ENCODE data around the gene RRP36.
A peak's percentile ranks its signal among the peaks of the same experiment; 100 is the strongest.

The RRP36 gene

DNA sequence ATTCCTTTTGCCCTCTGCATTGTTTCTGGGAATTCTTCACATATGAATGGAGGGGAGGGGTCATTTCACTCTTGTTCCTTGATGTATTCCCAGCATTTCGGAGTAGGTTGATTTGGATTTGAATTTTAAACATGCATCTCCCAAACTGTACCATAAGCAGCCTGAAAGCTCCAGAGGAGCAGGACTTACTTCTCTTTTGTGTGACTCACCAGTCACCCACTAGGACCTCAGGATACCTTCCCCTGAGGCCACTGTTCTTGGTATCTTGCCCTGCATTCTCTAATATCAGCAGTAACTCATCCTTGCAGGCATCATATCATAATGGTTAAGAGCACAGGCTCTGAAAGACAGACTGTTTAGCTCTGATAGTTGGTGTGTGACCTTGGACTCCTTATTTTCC is 37.1 kb downstream of the RRP36 start:
- no peak for FAIRE-seq

DNA sequence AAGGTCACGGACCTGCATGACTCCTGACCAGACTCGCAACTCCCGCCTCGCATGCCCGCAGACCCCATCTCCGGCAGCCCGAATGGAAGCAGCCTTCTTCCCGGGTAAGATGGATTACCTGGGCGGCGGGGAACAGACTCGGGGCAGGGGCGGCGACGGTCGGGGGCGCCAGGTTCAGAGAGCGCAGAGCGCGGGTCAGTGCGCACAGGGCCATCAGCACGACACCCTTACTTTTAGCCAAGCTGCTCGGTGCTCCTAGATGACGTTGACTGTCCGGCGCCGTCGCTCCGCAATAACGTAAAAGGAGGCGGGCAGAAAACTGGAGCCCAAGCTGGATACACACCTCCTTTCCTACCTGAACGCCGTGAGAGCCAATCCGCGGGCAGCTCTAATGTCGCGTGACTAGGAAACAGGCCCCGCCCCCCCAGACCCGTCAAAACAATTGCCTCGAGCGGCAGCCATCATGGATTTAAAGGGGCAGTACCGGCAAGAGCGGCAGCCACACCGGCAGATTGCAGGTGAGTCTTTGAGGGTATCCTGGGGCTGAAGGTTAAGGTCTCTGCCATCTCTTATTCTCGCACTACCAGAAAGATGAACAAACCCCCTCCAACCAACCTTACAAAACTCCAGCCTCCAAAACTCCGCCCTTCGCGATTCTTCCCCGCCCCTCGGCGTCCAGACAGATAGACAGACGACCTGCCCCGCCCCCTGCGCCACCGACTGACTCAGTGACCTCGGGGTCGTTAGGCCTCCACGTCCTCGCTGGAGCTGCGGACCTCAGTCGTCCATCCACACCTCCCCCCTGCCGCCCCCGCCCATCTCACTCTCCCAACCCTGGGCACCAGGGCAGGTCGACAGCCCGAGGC is 38.0 kb downstream of the RRP36 start, which contains the start of the genes KLC4 and MRPL2:
Gene KLC4 (plus strand): TSS at position 464 of the 866 bp plus-strand sequence. CDS start 1,705 bp downstream, outside the sequence.
Gene MRPL2 (minus strand): TSS at position 267 of the 866 bp plus-strand sequence. CDS start 53 bp downstream, at position 214.
- TF ChIP-seq, protein P1, sequence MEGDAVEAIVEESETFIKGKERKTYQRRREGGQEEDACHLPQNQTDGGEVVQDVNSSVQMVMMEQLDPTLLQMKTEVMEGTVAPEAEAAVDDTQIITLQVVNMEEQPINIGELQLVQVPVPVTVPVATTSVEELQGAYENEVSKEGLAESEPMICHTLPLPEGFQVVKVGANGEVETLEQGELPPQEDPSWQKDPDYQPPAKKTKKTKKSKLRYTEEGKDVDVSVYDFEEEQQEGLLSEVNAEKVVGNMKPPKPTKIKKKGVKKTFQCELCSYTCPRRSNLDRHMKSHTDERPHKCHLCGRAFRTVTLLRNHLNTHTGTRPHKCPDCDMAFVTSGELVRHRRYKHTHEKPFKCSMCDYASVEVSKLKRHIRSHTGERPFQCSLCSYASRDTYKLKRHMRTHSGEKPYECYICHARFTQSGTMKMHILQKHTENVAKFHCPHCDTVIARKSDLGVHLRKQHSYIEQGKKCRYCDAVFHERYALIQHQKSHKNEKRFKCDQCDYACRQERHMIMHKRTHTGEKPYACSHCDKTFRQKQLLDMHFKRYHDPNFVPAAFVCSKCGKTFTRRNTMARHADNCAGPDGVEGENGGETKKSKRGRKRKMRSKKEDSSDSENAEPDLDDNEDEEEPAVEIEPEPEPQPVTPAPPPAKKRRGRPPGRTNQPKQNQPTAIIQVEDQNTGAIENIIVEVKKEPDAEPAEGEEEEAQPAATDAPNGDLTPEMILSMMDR (IDR thresholded peaks at IDR 0.05; ENCODE audit: insufficient read depth, missing control alignments), result no peak
- peak; percentile 99 for DNase-seq (ENCODE audit: insufficient read length, low spot score)
- FAIRE-seq, result no peak

More for the DNA sequence above, 37.1 kb downstream of the RRP36 start:
- TF ChIP-seq, protein P1 (IDR thresholded peaks at IDR 0.05; ENCODE audit: insufficient read depth, missing control alignments), result no peak
- no peak for DNase-seq (ENCODE audit: insufficient read length, low spot score)

DNA sequence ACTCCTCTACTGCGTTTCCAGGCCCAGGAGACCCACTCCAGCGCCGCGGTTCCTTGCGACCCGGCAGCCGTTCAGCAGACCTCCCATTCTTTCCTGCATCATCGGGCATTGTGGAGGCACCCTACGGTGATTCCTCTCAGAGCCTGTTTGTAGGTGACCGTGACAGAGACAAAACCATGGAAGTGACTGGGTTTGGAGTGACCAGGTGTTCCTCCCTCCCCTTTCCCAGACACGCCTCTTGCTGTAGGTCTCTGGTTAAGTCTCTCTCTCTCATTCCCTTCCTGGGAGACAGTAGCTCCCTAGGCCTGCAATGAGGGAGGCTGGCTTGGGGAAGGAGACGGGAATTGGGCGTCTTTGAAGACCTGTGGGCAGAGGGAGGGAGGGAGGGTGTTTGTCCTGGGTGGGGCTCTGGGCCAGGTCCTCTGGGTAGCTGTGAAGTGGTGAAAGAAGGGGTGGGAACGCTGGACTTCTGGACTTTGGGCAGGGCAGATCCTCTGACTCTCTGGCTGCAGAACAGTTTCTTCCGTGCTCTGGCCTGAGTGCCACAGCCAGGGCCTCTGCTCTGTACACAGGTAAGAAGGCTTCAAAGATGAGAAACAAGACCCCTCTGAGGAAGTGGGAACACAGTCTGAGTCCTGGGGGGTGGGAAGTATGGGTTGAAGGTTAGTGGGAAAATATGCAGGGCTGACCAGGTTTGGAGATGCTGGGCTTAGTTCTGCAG is 38.8 kb downstream of the RRP36 start:
- FAIRE-seq (no peak), DNase-seq (ENCODE audit: insufficient read length, low spot score) (no peak)
- TF ChIP-seq, protein P1 (IDR thresholded peaks at IDR 0.05; ENCODE audit: insufficient read depth, missing control alignments), result no peak

DNA sequence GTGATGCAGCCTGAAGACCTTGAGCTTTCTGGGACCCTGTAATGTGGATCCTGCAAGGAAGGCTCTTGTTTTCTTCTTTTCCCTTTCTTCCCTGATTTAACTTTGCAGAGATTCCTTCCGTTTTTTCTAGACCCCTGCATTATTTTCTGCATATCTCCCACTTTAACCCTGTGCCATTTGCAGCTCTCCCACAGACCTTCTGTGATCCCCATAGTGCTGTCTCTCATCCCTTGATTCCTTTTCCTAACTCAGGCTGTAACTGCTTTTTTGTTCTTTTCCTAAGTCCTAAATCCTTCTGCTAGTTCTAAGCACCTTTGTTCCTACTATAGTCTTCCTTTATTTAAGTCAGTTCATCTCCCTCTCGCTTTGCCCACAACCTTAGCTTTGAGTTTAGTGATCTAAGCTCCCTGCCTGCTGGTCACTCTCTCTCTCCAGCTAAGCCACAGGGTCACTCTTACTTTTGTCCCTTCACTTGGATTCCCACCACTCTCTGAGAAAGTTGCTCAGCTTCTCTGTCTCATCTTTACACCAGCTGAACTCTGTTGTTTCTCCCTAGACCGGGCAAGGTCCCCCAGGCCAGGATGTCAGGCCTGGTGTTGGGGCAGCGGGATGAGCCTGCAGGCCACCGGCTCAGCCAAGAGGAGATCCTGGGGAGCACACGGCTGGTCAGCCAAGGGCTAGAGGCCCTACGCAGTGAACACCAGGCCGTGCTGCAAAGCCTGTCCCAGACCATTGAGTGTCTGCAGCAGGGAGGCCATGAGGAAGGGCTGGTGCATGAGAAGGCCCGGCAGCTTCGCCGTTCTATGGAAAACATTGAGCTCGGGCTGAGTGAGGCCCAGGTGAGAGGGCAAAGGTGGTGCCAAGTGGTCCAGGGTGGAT is 39.6 kb downstream of the RRP36 start:
- FAIRE-seq (no peak), DNase-seq (ENCODE audit: insufficient read length, low spot score) (no peak)
- TF ChIP-seq, protein P1 (IDR thresholded peaks at IDR 0.05; ENCODE audit: insufficient read depth, missing control alignments), result no peak

DNA sequence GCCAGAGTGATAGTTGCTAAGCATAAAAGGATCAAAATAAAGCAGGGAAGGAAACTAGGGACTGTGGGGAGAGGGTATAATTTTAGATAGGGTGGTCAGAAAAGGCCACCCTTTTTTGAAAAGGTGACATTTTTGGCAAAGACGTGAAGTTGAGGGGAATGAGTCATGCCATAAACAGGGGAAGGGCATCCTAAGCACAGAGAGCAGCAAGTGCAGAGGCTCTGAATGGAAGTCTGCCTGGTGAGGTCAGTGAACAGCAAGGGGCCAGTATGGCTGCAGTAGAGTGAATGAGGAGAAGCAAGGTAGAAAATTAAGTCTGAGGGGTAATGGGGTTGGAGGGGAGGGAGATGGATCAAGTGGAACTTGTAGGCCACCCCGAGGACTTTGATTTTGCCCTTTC is 40.4 kb downstream of the RRP36 start:
- DNase-seq (ENCODE audit: insufficient read length, low spot score), result no peak
- TF ChIP-seq, protein P1 (IDR thresholded peaks at IDR 0.05; ENCODE audit: insufficient read depth, missing control alignments), result no peak
- no peak for FAIRE-seq

DNA sequence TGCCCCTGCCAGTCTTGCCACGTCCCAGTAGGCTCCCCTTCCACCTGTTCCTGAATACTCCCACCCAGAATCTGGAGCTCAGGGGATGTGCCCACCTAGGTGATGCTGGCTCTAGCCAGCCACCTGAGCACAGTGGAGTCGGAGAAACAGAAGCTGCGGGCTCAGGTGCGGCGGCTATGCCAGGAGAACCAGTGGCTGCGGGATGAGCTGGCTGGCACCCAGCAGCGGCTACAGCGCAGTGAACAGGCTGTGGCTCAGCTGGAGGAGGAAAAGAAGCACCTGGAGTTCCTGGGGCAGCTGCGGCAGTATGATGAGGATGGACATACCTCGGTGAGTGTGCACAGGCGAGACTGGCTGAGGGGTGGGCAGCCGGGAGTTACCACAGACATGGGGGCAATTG is 41.4 kb downstream of the RRP36 start:
- FAIRE-seq, result no peak
- TF ChIP-seq, protein P1 (IDR thresholded peaks at IDR 0.05; ENCODE audit: insufficient read depth, missing control alignments), result no peak
- no peak for DNase-seq (ENCODE audit: insufficient read length, low spot score)

All from D721Med (cell line).